Activated T-cell treated with anti-CD3 and anti-CD28 coated beads, Interleukin-2, amount 50 U/mL, for 48 hours (primary cell): Measurements from ENCODE around the gene AAK1.

Experiments
- DNase-seq, 2 experiments: peaks; one replicate each; pipeline ENCODE4 v3.0.0-alpha.2; 2020

AAK1 gene

DNA sequence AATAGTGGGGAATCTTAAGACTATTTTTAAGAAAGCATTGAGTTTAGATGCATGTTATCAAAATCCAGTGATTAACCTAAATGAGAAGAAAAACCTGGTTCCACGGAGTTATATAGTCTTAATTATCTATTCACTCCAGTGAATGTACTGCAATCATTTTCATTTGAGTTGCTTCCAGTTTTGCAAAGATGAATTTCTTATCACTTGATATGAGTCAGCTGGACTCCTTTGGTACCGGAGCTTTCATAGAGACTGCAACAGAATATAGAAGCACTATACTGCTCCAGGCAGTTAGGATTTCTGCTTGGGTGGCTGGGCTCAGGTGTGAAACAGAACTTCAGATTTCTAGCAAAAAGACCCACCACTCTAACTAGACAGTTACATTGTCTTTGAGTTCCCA, 114.1 kb downstream of the AAK1 start:
- no peak for DNase-seq

DNA sequence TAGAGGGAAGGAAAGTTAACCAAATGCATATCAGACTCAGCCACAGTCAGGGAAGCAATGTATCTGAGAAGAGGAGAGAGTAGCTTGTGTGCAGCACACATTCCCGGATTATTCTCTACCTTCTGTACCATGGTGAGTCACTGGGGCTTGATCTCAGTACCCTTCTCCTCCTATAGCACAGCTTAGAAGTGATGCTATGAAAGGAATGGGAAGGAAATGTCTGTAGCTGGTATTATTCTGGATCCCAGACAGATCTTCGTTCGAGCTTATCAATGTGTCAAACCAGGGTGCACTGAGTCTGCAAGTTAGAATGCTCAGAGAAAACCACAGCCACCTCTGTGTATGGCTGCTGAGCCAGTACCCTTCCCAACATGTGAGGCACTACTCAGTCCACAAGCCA, 118.3 kb downstream of the AAK1 start:
- no peak for DNase-seq

DNA sequence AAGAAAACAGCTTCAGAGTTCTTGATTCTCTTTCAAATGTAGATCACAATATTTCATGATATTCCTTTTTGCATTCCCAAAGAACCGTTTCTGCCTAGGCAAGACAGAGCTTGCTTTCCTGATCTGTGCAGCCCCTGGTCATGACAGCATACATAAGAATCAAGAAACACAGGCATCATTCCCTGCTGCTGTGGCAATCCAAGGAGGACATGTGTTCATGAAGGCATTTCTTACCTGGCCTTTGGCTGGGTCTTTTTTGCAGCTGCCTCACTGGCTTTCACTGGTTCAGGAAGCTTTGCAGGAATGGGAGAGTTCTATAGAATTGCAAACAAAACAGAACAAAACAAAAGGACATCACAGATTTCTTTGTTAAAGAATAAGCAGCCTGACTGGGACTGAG, 118.7 kb downstream of the AAK1 start:
- DNase-seq, result no peak

GRCh38 chr2:69521747-69522146, 121.8 kb downstream of the AAK1 start:
- DNase-seq, result no peak

DNA sequence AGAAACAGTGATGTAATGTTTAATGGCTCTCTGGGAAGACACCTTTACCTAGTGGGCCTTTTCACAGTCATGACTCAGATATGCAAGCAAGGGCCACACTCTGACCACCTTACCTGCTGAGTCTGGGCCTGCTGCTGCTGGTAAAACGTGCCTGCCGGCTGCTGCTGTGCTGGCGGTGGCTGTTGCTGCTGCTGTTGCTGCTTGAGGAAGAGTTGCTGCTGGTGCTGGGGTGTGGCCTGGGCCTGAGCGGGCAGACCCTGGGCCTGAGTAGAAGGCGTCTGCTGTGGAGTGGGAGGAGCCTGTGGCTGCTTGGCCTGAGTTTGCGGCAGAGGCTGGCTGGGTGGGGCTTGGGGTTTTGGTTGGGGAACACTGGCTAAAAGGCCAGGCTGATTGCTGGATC, 124.7 kb downstream of the AAK1 start:
- no peak for DNase-seq

DNA sequence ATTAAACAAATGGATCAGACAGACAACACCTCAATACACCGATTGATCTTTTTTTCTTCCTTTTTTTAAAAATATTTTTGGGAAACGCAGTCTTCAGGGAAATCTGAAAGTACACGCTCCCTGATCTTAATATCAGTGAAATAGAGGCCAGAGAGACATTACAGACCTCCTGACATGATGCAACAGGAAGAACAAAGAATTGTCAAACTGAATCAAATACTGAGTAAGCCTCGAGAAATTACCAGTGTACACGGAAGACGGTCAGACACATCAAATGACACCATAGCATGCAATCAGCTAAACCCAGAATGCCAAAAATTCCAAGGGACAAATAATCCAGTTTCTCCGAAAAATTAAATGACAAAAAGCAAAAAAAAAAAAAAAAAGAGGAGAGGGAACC, 126.1 kb downstream of the AAK1 start:
- DNase-seq, result no peak

GRCh38 chr2:69514819-69515218, 128.7 kb downstream of the AAK1 start:
- DNase-seq, result no peak

GRCh38 chr2:69514406-69514805, 129.1 kb downstream of the AAK1 start:
- DNase-seq, result no peak

GRCh38 chr2:69512446-69512845, 131.1 kb downstream of the AAK1 start:
- DNase-seq, result no peak

- no peak for DNase-seq
Measured at GRCh38 chr2:69510204-69510603, 133.3 kb downstream of the AAK1 start.

DNA sequence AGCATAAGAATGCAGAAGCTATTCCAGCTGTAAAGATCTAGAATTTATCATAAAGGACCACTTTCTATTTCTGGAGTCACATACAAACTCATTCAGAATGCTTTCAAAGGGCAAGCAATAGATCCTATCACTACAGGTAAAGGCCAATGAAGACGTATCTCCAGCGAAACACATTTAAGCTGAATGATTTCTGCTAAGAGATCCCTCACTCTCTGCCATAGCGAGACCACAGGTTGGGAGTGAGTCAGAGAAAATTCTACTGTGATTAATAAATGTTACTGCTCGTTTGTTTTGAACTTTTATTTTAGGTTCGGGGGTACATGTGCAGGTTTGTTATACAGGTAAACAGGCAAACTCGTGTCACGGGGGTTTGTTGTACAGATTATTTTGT, 133.8 kb downstream of the AAK1 start:
- no peak for DNase-seq

GRCh38 chr2:69509011-69509749, 134.4 kb downstream of the AAK1 start:
- no peak for DNase-seq

DNA sequence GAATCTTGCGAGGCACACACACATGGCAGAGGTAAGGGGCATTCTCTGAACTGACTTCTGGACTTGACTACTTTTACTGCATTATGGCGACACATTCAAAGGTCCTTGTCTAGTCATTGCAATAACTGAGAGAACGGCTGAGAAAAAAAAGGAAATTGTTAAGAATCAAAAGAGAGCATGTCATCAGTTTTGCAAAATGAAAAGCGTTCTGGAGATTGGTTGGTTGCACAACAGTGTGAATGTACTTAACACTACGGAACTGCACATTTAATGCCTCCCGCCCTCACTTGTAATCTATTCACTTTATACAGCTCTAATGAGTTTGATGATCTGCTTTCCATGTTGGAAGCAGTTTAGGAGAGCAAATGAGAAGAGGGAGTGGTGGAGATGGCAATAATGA, 137.8 kb downstream of the AAK1 start:
- DNase-seq, result no peak

GRCh38 chr2:69501301-69501700, 142.2 kb downstream of the AAK1 start:
- DNase-seq, result no peak

GRCh38 chr2:69499966-69500365, 143.6 kb downstream of the AAK1 start:
- DNase-seq, result no peak

DNA sequence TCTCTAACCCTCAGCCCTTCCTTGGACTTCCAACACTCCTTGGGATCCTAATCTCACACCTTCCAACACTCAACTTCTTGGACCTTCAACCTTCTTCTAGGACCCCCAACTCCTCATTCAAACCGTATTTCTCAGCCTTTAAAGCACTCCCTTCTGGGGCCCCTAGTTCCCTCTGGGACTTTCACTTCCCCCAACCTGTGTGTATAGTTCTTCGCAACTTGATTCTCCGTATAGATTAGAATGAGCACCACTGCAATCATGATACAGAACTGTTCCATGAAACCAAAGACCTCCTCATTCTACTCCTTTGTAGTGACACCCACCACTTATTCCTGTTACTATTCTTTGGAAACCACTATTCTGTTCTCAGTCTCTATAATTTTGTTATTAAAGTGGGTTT, 144.3 kb downstream of the AAK1 start:
- no peak for DNase-seq

- no peak for DNase-seq
Measured at GRCh38 chr2:69495861-69496260, 147.7 kb downstream of the AAK1 start.

GRCh38 chr2:69495008-69495407, 148.5 kb downstream of the AAK1 start:
- DNase-seq, result no peak

- DNase-seq, result no peak
Measured at GRCh38 chr2:69494126-69494525, 149.4 kb downstream of the AAK1 start.

DNA sequence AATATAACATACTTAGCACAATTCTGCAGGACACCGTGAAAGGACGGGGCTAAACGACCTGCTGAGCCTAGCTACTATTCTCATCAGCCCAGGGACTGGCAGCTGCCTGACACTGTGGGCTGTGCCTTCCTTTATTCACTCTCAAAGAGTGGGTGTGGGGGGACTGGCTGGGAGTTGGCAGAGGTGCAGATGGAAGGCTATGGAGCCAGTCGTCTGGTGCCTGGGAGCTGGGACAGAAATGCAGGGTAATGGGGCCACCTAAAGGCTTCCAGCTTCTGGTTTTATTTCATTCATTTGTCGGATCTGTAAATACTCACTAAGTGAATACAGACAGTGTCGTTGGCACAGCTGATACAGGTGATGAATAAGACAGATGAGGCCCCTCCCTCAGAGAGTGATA, 150.3 kb downstream of the AAK1 start:
- DNase-seq, result no peak

DNA sequence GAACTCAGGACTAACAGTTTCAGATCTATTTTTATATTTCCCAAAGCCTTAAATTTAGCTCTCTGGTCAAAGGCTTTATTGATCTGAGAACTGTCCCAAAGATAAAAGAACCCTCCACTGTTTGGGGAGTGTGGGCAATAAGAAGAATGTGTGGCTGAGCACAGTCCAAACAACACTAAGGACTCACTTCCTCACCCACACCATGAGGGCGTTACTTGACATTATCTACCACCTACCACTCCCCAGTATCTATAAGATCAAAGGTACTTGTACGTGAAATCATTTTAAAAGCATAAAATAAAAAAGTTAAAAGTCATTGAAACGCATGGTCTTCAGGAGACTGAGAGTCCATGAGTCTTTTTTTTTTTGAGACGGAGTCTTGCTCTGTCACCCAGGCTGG, 151.7 kb downstream of the AAK1 start:
- no peak for DNase-seq

- DNase-seq, result no peak
Measured at GRCh38 chr2:69490486-69490885, 153.1 kb downstream of the AAK1 start.

DNA sequence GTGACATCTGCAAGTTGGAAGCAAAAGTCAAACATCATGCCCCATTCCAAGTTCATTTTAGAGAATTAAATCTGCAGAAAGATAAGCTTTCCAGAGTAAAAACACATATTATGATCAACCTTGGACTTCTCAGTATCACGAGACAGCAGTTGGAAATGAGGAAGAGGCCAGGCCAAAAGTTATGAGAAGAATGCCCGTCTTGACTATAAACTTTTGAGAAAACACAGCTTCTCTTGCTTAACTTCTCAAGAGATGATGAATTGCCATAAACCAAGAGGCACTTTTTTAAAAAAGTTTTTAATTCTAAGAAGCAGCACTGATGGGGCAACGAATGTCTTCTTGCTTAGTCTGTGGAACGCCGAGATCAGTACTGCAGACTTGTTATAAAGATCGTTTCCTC, 153.7 kb downstream of the AAK1 start:
- DNase-seq, result no peak

DNA sequence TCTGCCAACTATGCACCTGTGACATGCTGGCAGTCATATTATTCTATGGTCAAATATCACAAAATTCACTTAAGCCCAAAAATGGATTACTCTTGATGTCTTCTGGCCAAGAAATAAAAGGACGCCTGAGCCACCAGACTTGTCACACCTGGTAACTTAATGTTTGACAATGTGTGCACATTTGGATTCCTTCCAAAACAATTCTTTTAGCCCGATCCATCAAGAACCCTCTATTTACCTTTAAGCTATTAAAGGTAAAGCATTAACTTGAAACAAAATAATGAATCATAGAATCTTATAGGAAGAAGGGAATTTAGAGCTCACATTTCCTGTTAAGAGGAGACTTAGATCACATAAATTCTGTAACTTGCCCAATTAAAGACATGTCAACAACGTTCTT, 159.8 kb downstream of the AAK1 start:
- no peak for DNase-seq

- DNase-seq, result no peak
Measured at GRCh38 chr2:69483024-69483423, 160.5 kb downstream of the AAK1 start.

DNA sequence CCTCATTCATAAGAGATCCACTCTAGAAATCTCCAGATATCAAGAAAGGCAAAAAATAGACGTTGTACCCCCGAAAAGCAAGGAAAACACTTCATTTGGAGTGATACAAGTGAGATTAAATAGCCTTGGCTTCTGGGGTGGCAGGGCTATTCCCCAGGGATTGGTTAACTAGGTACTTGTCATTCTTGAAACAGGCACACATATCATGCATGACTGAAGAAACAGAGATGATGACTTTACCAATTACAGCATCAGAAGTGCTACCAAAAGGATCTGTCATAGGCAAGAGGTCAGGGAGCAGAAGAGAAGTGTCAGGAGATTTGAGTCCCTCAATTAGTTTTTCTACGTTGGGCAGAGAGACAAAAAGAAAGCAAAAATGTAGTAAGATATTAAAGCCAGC, 161.1 kb downstream of the AAK1 start:
- no peak for DNase-seq
